GM11168 (cell line): Measurements from ENCODE around the gene VN1R5.

Experiments used
- in situ Hi-C: fragments of 300-500 bp; cut with MboI; formaldehyde crosslinking; loops from one replicate; pipeline ENCODE4 v1.12.0; 2022; ENCODE audit warnings: low sequenced_read_pairs; ENCODE audit not compliant: unreplicated experiment

The VN1R5 gene

GRCh38 chr1:247298701-247299100 lies 42.8 kb downstream of the VN1R5 start:
- in situ Hi-C loops = no loop called here

GRCh38 chr1:247299723-247300381 lies 44.0 kb downstream of the VN1R5 start:
- in situ Hi-C loops = no loop called here

GRCh38 chr1:247300491-247301175 lies 44.8 kb downstream of the VN1R5 start:
- in situ Hi-C loops = no loop called here

- in situ Hi-C loops = no loop called here
These were observed 45.3 kb downstream of the VN1R5 start for GRCh38 chr1:247301176-247301540.

GRCh38 chr1:247303216-247303615 lies 47.3 kb downstream of the VN1R5 start:
- in situ Hi-C loops = no loop called here

GRCh38 chr1:247304031-247304430 lies 48.2 kb downstream of the VN1R5 start:
- in situ Hi-C loops = no loop called here
